NCI-H510A treated with DMSO at 0.1 percent for 48 hours (cell line): ENCODE results near the gene FAM185A.
"Not testable (repeated sequence)": the region's sequence is repeated elsewhere in the genome, so short reads cannot be mapped to it uniquely, and the experiment has no call there.

Experiments used
- DNase-seq: peaks from one replicate; lab custom pipeline; 2025; lab: John Stamatoyannopoulos, UW

The FAM185A gene

GRCh38 chr7:102778663-102779062, 29.9 kb downstream of the FAM185A start:
- DNase-seq, result not testable (repeated sequence)

- DNase-seq, result not testable (repeated sequence)
Measured at GRCh38 chr7:102780926-102781325, 32.1 kb downstream of the FAM185A start.

GRCh38 chr7:102788770-102789169, 40.0 kb downstream of the FAM185A start:
- not testable (repeated sequence) for DNase-seq

- DNase-seq, result not testable (repeated sequence)
Measured at GRCh38 chr7:102790364-102791100, 41.7 kb downstream of the FAM185A start.

GRCh38 chr7:102791367-102791766, 42.6 kb downstream of the FAM185A start:
- not testable (repeated sequence) for DNase-seq

- not testable (repeated sequence) for DNase-seq
Measured at GRCh38 chr7:102791831-102792230, 43.0 kb downstream of the FAM185A start.

- DNase-seq, result not testable (repeated sequence)
Measured at GRCh38 chr7:102794567-102794966, 45.8 kb downstream of the FAM185A start.

GRCh38 chr7:102795987-102796595, 47.3 kb downstream of the FAM185A start:
- DNase-seq, result not testable (repeated sequence)

- no peak for DNase-seq
Measured at GRCh38 chr7:102806613-102807012, 57.8 kb downstream of the FAM185A start.

- no peak for DNase-seq
Measured at GRCh38 chr7:102810916-102811315, 62.1 kb downstream of the FAM185A start.

- DNase-seq, result no peak
Measured at GRCh38 chr7:102811942-102812678, 63.3 kb downstream of the FAM185A start.

- no peak for DNase-seq
Measured at GRCh38 chr7:102813191-102814024, 64.6 kb downstream of the FAM185A start.

GRCh38 chr7:102814025-102814471, 65.2 kb downstream of the FAM185A start:
- DNase-seq, result no peak

GRCh38 chr7:102817616-102818573, 69.1 kb downstream of the FAM185A start:
- no peak for DNase-seq

GRCh38 chr7:102819151-102819550, 70.4 kb downstream of the FAM185A start:
- no peak for DNase-seq

- DNase-seq, result no peak
Measured at GRCh38 chr7:102821994-102822747, 73.4 kb downstream of the FAM185A start.

GRCh38 chr7:102823390-102824119, 74.8 kb downstream of the FAM185A start:
- DNase-seq, result no peak

GRCh38 chr7:102828286-102828685, 79.5 kb downstream of the FAM185A start:
- no peak for DNase-seq

GRCh38 chr7:102829075-102829474, 80.3 kb downstream of the FAM185A start:
- DNase-seq, result no peak
